ENCODE data around the gene GPR107.
A peak's percentile ranks its signal among the peaks of the same experiment; 100 is the strongest.

Gene GPR107

GRCh38 chr9:130139251-130139650 lies 85.5 kb downstream of the GPR107 start:
- no peak for DNase-seq

GRCh38 chr9:130140706-130141105 lies 87.0 kb downstream of the GPR107 start:
- DNase-seq = peak; percentile 43

GRCh38 chr9:130142056-130142455 lies 88.3 kb downstream of the GPR107 start:
- no peak for DNase-seq

- no peak for DNase-seq
These were observed 88.9 kb downstream of the GPR107 start for GRCh38 chr9:130142641-130143040.

- no peak for DNase-seq
These were observed 89.7 kb downstream of the GPR107 start for GRCh38 chr9:130143279-130143893.

- DNase-seq = peak; percentile 56
These were observed 90.3 kb downstream of the GPR107 start for GRCh38 chr9:130143958-130144366.

GRCh38 chr9:130144703-130145102 lies 91.0 kb downstream of the GPR107 start:
- DNase-seq = no peak

GRCh38 chr9:130145658-130146057 lies 92.0 kb downstream of the GPR107 start:
- DNase-seq = no peak

GRCh38 chr9:130147198-130147597 lies 93.5 kb downstream of the GPR107 start:
- DNase-seq = no peak

- DNase-seq = no peak
These were observed 94.2 kb downstream of the GPR107 start for GRCh38 chr9:130147910-130148309.

- no peak for DNase-seq
These were observed 95.3 kb downstream of the GPR107 start for GRCh38 chr9:130149031-130149430.

- DNase-seq = no peak
These were observed 96.1 kb downstream of the GPR107 start for GRCh38 chr9:130149654-130150286.

GRCh38 chr9:130150779-130151382 lies 97.2 kb downstream of the GPR107 start:
- no peak for DNase-seq

GRCh38 chr9:130154816-130155215 lies 101.1 kb downstream of the GPR107 start:
- no peak for DNase-seq

GRCh38 chr9:130155647-130156046 lies 101.9 kb downstream of the GPR107 start:
- DNase-seq = no peak

GRCh38 chr9:130156672-130157071 lies 103.0 kb downstream of the GPR107 start:
- DNase-seq = no peak

- DNase-seq = no peak
These were observed 103.4 kb downstream of the GPR107 start for GRCh38 chr9:130157079-130157478.

GRCh38 chr9:130158001-130158400 lies 104.3 kb downstream of the GPR107 start:
- no peak for DNase-seq

GRCh38 chr9:130159057-130159456 lies 105.4 kb downstream of the GPR107 start:
- DNase-seq = no peak

- no peak for DNase-seq
These were observed 106.4 kb downstream of the GPR107 start for GRCh38 chr9:130159915-130160670.

- no peak for DNase-seq
These were observed 107.3 kb downstream of the GPR107 start for GRCh38 chr9:130160862-130161470.

- DNase-seq = no peak
These were observed 111.9 kb downstream of the GPR107 start for GRCh38 chr9:130165579-130165978.

- no peak for DNase-seq
These were observed 112.7 kb downstream of the GPR107 start for GRCh38 chr9:130166399-130166798.

All from activated CD8-positive, alpha-beta memory T cell treated with anti-CD3 and anti-CD28 coated beads, Interleukin-2, amount 50 U/mL, for 4 hours (primary cell).